GM12872 (cell line): ENCODE data around the gene NRG3.

ENCODE experiments used
- TF ChIP-seq, protein P1 (sequence below): IDR thresholded peaks from 3 replicates; pipeline ENCODE4 v1.5.1; 2011; ENCODE audit warnings: low read depth, mild to moderate bottlenecking, low read length, moderate library complexity; ENCODE audit not compliant: insufficient read depth

The NRG3 gene

DNA sequence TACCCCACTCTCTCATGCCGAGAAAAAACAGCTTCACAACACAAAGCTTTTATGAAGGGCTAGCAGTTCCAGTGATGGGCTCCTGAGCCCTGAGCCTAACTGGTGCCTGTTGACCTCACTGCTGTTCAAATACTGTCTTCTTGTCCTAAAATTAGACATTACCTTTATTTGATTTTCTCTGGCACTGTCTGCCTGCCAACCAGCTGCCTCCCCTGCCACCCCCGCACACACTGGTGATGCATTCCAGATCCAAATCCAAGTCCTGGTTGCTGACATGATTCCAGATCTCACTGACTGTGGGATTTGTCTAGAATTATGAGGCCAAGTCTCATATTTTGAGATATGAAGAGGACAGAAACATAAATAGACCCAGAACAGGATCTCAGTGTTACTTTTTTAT, 816.2 kb downstream of the NRG3 start:
- TF ChIP-seq, protein P1, sequence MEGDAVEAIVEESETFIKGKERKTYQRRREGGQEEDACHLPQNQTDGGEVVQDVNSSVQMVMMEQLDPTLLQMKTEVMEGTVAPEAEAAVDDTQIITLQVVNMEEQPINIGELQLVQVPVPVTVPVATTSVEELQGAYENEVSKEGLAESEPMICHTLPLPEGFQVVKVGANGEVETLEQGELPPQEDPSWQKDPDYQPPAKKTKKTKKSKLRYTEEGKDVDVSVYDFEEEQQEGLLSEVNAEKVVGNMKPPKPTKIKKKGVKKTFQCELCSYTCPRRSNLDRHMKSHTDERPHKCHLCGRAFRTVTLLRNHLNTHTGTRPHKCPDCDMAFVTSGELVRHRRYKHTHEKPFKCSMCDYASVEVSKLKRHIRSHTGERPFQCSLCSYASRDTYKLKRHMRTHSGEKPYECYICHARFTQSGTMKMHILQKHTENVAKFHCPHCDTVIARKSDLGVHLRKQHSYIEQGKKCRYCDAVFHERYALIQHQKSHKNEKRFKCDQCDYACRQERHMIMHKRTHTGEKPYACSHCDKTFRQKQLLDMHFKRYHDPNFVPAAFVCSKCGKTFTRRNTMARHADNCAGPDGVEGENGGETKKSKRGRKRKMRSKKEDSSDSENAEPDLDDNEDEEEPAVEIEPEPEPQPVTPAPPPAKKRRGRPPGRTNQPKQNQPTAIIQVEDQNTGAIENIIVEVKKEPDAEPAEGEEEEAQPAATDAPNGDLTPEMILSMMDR: no peak

DNA sequence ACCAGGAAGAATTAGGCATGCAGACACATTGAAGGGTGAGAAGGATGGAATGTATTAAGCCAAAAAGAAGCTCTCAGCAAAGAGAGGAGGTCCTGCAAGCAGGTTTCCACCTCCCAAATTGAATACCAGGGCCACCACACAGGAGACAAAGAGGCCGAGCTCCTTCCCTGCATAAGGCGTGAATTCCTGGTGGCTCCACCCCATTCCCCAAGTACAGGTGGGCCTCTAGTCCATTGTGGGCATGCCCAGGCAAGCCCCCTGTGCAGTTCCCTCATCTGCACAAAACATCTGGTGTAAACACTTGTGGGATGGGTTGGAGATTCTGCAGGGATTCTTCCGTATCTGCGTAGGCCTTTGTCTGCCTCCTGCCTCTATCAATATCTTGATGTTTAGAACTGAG, 817.5 kb downstream of the NRG3 start:
- TF ChIP-seq, protein P1: no peak

DNA sequence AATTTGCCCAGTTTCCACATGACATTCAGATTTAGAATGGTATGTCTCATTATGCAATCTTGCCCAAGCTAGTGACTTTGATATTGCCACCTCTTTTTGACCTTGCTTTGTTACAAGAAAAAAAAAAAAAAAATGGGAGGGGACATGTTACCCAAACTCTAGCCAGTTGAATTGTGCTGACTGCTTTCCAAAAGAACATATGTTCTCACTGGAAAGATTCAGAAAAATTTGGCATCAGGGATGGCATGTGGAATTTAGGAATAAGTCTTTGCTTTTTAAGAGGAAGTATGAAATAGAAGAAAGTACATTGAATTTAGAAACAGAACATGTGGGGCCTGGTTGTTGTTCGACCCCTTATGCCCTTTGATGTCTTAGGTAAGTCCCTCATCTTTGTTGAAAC, 846.8 kb downstream of the NRG3 start:
- TF ChIP-seq, protein P1: no peak

DNA sequence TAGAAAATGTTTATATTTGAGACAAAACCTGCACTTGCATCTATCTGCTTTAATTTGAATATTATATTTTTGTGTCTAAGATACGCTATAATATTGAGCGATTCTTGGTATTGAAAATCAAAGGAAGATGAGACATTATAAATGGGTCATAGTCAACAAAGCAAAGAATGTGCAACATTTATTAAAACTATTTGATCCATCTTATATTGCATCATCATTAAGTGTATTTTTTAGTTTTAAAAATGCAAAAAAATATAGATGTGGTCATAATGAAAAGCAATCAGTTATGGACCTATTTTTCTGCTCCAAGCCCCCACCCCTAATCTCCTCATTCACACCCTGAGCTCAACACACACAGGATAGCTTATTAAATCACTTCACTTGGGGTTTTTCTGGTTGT, 847.3 kb downstream of the NRG3 start:
- TF ChIP-seq, protein P1: no peak

DNA sequence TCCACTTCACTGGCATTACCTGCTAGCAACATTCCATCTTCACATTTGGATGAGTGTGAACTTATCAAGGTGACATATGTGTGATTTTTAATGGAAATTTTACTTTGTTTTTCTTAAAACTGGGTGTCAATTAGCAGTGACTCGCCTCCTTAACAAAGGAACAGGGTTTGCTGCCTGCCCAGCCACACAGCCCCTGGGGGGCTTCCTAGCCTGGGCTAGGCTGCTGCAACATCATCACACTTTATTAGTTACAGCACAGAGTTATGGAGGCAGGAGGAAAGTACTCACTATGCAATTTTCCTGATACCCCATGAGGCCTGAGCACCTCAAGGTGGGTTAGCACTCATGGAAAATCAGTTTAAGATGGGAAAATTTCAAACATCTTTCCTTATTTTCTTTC, 861.3 kb downstream of the NRG3 start:
- TF ChIP-seq, protein P1: no peak

DNA sequence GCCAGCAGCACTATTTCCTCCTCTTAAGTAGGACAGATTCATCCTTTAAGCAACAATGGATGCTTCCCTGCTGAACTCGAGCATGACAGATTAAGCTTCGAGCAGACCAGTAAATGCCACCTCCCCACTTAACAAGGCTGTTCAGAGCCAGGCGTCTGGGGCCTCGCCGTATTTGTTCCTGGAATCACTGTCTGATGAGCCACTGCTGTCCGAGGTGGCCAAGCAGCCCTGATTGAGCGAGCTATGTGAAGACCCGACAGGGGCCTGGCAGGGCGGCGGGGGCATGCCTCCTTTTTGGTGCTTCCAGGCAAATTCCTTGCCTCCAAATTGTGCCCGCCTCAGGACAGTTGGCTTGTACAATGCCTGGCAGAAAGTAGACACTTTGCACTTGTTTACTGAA, 862.6 kb downstream of the NRG3 start:
- TF ChIP-seq, protein P1: no peak

DNA sequence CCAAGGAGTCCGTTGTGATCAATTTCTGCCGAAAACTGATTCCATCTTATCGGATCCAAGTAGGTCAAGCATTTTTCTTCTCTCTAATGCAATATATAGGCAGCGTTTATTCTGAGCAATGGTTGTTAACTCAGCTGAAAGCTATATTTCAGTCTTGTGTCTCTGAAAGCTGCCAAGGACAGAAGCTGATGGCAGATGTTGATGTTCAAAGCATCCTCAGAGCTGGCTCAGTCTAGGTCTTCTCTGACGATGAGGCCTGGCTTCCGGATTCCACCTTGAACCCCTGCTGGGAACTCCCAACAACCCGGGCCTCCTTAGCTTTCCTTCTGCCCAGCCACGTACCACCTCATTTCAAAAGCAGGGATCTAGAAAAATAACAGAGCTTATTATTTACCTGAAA, 863.6 kb downstream of the NRG3 start:
- TF ChIP-seq, protein P1: no peak

DNA sequence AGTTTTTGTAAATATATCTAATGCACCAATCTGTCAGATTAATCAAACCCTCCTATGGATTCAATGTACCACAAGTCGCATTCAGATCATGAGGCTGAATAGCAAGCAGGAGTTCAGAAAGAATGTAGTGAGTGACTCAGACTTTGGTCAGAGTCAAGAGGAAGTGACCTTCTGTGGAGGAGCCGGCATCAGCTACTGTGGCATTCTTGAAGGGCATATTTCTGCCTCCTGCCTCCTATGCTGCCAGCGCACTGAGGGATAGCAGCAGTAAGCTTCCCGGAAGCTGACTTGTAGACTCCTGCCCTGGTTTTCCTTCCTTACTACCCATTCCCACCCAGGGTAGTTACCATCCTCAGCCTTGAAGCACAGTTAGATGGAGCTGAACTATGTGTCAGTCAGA, 867.5 kb downstream of the NRG3 start:
- TF ChIP-seq, protein P1: no peak
